M059J (cell line): ENCODE data around the gene TSEN2. TPM values are rescaled to one million over a fixed set of nuclear protein-coding genes. Genes with fewer than 3 reads are reported as not detected.
"Not testable (repeated sequence)": the region's sequence is repeated elsewhere in the genome, so short reads cannot be mapped to it uniquely, and the experiment has no call there.

ENCODE experiments used
- DNase-seq: peaks from one replicate; pipeline ENCODE4 v3.0.0-alpha.2; 2012; ENCODE audit warnings: low read depth
- total RNA-seq: library from RNA; depleted of rRNA; stranded (reverse); fragments of >200 nt; shearing (Covaris generic); gene quantifications from 2 replicates; pipeline ENCODE4 v1.2.3, GENCODE V29; 2014; rRNA removed

The TSEN2 gene
- 4.6 and 9.0 TPM in 2 replicates for total RNA-seq

DNA sequence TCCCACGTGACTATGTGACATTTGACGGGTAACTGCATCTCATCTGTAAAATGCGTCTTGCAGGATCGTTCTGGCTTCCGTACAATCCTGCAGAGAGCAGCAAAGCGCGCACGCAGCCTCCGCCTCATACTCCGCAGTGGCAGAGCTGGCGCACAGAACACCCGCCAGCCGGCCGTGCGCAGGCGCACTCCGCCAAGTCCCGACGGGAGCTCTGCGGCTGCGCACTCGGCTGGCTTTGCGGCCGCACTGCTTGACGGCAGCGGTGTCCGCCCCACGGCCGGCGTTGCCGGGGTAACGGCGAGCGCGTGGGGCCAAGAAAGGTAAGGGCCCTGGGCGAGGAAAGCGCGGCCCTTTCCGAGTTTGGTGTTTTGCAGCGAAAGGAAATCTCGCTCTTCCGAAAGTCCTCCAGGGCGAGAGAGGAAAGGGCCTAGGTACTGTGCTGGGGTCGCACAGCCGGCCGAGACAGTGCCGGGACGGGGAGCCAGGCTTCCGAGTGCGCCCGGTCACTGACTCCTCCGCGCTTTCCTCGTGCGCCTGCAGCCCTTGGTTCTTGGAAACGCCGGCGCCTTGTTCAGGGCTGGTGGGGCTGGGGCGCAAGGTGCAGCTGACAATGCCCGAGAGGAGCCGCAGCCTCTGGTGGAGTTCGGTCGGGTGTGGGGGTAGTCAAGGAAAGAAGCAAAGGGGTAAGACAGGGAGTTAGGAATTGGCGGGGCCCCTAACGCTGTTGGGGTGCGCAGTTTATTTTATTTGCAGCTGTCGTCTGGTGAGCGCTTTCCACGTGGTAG lies at the start of gene TSEN2:
Gene TSEN2 (plus strand): TSS at position 283 of the 785 bp plus-strand sequence. CDS start 5,321 bp downstream, outside the sequence.
- DNase-seq: peak; percentile 85

DNA sequence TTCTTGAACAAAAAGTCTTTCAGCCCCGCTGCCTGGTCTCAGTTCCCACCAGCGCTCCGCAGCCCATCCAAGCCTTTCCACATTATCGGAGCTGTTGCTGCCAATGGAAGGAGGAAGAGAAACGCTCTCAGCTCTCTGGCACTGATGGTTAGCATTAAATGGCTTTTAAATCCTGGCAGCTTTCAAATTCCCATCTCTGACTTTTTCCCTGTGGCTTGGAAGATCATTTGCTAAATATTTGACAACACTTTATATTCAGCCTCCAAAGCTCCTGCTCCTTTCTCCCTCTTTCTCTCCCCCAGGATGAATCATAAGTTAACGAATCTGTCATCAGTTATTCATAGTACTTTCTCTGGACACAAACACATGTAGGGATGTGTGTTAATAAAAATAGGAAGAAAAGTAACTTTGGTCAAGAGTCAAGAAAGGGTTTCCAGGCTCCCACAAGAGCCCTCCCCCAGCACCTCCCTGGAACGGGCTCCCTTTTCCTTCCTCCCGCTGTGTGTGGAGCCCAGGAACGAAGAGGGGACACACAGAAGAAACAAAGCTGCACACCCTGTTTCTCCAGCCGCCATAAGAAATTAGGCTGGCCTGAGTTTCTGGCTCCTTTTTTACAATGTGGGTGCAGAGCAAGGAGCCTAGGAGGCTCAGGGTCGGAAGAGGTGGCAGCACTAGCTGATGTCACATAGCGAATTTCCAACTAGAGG lies 47.6 kb upstream of the TSEN2 start:
- peak; percentile 77 for DNase-seq

GRCh38 chr3:12437221-12437605 lies 47.1 kb upstream of the TSEN2 start:
- no peak for DNase-seq

DNA sequence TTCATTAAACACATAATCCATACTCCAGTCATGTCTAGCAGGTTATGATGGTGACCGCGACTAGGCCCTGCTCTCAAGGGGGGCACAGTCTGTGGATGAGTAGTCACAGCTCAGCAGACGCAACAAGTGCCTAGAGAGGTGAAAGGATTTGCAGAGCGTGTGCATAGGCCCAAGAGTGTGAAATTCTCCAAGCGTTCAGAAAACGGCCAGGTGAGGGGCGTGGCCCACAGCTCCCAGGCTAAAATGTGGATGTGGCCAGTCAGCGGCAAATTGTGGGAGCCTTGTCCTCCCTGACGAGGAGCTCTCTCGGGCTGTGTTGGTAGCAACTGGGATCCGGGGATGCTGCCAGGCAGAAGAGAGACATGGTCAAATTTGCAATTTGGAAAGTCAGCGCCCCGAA lies 46.4 kb upstream of the TSEN2 start:
- DNase-seq: no peak

- peak; percentile 66 for DNase-seq
These were observed 46.0 kb upstream of the TSEN2 start for GRCh38 chr3:12438318-12438717.

GRCh38 chr3:12439161-12439940 lies 44.9 kb upstream of the TSEN2 start:
- no peak for DNase-seq

DNA sequence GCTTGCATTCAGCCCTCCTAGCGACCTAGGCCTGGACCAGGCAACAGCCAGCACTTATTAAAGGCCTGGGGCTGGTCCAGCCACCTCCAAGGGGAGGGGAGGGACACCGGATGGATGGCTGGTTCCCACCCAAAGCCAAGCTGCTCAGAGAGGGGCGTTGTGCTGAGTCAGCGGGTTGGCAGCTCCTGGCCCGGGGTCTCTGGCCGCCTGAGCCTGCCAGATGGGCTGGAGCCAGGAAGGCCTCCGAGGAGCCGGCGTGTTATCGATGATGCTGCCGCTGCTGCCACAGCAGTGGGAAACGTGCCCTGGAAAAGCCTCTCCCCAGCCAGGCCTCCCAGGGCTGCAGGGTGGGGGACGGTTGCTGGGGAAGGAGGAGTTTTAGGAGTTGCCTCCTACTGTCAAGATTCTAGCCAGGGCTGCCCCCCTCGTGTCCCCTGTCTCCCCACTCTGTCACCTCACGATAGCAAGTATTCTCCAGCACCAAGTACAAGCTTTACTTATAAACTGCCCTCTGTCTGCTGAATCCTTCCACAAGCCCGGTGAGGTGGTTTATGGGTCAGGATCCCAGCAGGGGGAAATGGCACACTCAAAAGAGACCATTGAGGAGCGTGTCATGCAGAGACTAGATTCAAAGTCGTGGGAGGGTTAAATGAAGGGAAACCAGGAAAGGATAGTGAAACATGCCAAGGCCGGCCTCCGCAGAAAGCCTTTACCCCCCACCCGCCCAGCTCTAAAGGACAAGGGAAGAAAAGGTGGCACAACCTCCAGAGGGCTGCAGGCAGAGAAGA lies 43.2 kb upstream of the TSEN2 start:
- DNase-seq: peak; percentile 67

- DNase-seq: peak; percentile 90
These were observed 41.4 kb upstream of the TSEN2 start for GRCh38 chr3:12442654-12443501.

DNA sequence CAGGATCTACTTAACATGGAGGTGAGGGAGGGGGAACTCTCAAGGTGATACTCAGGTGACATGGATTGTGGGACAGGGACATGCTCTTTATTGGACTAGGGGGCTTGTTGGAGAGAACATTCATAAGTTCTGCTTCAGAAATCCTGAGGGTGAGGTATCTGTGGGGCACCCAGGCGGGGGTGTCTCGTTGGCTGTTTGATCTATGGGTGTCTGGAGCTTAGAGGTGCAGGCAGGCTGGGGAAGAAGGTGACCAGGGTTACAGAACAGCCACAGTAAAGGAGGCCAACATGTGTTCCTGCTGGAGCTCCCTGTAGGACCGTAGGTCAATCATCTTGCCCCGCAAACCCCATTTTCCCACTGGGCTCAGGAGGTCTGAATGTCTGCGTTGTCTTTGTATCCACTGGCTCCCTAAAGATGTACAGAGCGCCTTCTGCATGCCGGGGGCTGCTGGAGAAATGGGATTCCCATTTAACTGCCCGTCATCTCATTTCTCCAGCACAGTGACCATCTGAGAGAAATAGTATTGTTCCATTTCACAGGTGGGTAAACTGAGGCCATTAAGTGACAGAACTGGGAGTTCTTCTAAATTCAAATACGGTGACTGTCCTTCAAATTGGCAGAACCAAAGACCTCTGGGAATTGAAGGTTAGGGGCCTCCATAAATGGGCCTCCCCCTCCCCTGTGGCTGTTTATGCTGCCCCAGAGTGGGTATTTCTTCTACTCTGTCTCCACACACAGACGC lies 40.3 kb upstream of the TSEN2 start:
- no peak for DNase-seq

- peak; percentile 97 for DNase-seq
These were observed 39.5 kb upstream of the TSEN2 start for GRCh38 chr3:12444582-12445471.

GRCh38 chr3:12445523-12446240 lies 38.6 kb upstream of the TSEN2 start:
- DNase-seq: no peak

DNA sequence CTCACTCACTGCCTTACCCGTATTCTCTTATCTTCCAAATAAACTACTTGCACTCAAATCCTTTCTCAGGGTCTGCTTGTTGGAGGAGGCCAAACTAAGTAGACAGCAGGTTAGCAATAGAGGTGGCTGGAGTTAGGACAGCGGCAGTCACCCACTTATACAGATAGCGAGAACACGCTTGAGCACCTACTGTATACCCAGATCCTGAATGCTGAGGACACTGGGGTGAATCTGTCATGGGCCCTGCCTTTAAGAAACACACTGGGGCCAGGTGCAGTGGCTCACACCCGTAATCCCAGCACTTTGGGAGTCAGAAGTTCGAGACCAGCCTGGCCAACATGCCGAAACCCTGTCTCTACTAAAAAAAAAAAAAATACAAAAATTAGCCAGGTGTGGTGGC lies 38.0 kb upstream of the TSEN2 start:
- DNase-seq: no peak

- DNase-seq: no peak
These were observed 37.2 kb upstream of the TSEN2 start for GRCh38 chr3:12447075-12447474.

DNA sequence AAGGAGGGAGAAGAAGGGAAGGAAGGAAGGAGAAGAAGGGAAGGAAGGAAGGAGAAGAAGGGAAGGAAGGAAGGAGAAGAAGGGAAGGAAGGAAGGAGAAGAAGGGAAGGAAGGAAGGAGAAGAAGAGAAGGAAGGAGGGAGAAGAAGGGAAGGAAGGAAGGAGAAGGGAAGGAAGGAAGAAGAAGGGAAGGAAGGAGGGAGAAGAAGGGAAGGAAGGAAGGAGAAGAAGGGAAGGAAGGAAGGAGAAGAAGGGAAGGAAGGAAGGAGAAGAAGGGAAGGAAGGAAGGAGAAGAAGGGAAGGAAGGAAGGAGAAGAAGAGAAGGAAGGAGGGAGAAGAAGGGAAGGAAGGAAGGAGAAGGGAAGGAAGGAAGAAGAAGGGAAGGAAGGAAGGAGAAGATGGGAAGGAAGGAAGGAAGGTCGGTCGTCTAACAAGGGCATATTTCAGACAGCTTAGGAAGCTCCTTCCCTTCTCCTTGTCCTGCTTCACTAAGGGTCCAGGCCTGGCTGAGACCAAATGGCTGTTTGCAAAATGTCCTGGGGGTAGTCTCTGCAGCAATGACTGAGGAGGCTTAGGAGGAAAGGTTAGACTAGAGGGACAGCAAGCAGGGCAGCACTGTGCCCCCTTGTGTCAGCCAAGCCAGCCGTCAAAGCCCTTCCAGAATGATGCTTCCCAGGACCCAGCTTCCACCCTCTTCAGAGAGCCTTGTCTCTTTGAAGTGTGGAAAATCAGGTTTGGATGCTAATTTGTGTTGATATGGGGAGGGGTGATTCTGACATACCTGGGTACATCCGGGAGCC lies 35.7 kb upstream of the TSEN2 start:
- not testable (repeated sequence) for DNase-seq

GRCh38 chr3:12449889-12450682 lies 34.2 kb upstream of the TSEN2 start:
- DNase-seq: no peak

DNA sequence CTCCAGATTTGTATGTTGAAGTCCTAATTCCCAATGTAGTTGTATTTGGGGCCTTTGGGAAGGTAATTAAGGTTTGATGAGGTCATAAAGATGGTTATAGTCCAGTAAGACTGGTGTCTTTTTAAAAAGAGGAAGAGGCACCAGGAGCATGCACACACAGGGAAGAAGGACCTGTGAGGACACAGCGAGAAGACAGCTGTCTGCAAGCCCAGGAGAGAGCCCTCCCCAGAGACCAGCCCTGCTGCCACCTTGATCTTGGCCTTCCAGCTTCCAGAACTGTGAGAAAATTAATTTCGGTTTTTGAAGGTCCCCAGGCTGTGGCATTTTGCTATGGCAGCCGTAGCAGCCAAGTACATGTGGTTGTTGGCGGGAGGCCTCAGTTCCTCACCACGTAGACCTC lies 32.8 kb upstream of the TSEN2 start:
- DNase-seq: no peak

DNA sequence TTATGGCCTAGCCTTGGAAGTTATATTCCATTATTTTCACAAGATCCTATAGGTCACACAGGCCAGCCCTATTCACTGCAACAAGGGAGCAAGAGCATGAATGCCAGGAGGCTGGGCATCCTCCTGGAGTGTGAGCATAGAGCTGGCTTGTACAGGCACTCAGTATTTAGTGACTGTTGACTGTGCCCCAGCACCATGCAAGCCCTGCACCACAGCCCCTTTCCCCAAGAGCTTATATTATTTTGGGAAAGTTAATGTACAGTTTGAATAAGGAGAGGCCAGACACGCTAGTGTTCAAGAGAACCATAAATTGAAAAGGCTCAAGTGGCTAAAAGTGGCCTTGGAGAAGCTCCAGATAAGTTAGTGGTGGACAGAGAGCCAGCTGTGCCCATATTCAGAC lies 32.3 kb upstream of the TSEN2 start:
- DNase-seq: no peak
